Esophagus squamous epithelium (tissue), 5 donors: ENCODE measurements around the gene TIMM9. TPM values are rescaled to one million over a fixed set of nuclear protein-coding genes. Genes with fewer than 3 reads are reported as not detected.

Experiments
- DNase-seq: peaks from one replicate; lab custom pipeline; 2025; lab: John Stamatoyannopoulos, UW
- H3K27ac ChIP-seq, 4 donors: fragments of 200-600 bp; sonication (generic); one replicate each; pipeline ENCODE4 v1.5.1; 2016 to 2019; ENCODE audit warnings: mild to moderate bottlenecking in 1 of 4
- H3K27me3 ChIP-seq, 4 donors: fragments of 200-600 bp; sonication (generic); 1 replicate in 3 of 4; 2 replicates in 1 of 4; pipeline versions ENCODE4 v1.5.1 to v1.6.0; 2017 to 2021; ENCODE audit warnings: antibody characterized with exemption in 1 of 4
- H3K36me3 ChIP-seq, 3 donors: fragments of 200-600 bp; sonication (generic); one replicate each; pipeline ENCODE4 v1.5.1; 2016 to 2019
- H3K4me1 ChIP-seq, 3 donors: fragments of 200-600 bp; sonication (generic); one replicate each; pipeline ENCODE4 v1.5.1; 2017 to 2019
- H3K4me3 ChIP-seq, 4 donors: fragments of 200-600 bp; sonication (generic); 1 replicate in 3 of 4; 2 replicates in 1 of 4; pipeline ENCODE4 v1.5.1; 2016 to 2019; ENCODE audit warnings: mild to moderate bottlenecking in 2 of 4, moderate library complexity in 1 of 4
- H3K9me3 ChIP-seq, 3 donors: fragments of 200-600 bp; sonication (generic); one replicate each; pipeline ENCODE4 v1.5.1; 2016 to 2019
- POLR2A ChIP-seq, 4 donors: fragments of 450-650 bp; IDR thresholded peaks; one replicate each; pipeline ENCODE4 v1.6.1; 2017; ENCODE audit warnings: antibody characterized with exemption in 4 of 4, mild to moderate bottlenecking in 4 of 4, moderate library complexity in 3 of 4
- WGBS, 2 donors: methylation state at CpG; one replicate each; pipeline ENCODE4 v1.1.5; 2018; 5-methylcytosine and 5-hydroxymethylcytosine counted together
- intact Hi-C: fragments of 100-400 bp; cut with DNase I; formaldehyde crosslinking; loops from one replicate; pipeline ENCODE4 v1.15.0; 2022
- total RNA-seq, 4 donors: library from RNA; depleted of rRNA; stranded (reverse); fragments of >200 nt; gene quantifications; one replicate each; pipeline ENCODE4 v1.1.0, GENCODE V29; 2016
- TF ChIP-seq, protein P1 (sequence below), 6 experiments: fragments of 450-650 bp in 4 of 6; fragments of 200-600 bp in 2 of 6; sonication (generic) in 2 of 6; IDR thresholded peaks; one replicate each; pipeline ENCODE4 v1.5.1; 2016 to 2019; ENCODE audit warnings: antibody characterized with exemption in 6 of 6, mild to moderate bottlenecking in 4 of 6, moderate library complexity in 4 of 6
- donor health status: DM: yes; HTN: yes; CAD: no.

Gene TIMM9
- total RNA-seq, 4 donors from 2014 or later: 34.0 to 65.0 (median 59.0) TPM

DNA sequence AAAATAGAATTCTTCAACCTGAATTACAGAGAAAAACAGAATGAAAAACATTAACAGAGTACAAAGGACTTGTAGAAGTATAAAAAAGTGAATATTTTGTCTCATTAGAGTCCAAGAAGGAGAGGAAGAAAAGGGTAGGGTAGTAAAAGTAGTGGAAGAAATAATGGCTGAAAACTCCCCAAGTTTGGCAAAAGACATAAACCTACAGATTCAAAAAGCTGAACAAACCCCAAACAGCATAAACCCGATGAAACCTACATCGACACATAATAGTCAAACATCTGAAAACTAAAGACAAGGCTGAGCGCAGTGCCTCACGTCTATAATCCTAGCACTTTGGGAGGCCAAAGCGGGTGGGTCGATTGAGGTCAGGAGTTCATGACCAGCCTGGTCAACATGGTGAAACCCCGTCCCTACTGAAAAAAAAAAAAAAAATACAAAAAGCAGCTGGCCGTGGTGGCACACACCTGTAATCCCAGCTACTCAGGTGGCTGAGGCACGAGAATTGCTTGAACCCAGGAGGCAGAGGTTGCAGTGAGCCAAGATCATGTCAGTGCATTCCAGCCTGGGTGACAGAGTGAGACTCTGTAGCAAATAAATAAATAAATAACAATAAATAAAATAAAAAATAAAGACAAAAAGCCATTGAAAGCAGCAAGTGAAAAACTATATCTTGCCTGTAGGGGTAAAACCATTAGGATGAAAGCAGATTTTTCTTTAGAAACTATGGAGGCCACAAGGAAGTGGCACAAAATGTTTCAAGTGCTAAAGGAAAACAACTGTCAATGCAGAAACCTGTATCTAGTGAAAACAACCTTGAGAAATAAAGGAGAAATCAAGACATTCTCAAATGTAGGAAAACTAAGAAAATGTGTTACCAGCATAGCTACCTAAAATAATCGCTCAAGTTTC lies 11.4 kb downstream of the TIMM9 start:
- WGBS, 2 donors: 89 to 93% methylated on average over 10 of the region's 10 CpGs
- Histone ChIP-seq H3K4me3 (no peak overlapping the region), H3K4me1 (no peaks in the 10 kb centered on the region), H3K36me3 (peaks cover 0 to 87% (median 3%) of the 10 kb centered on the region in 3 donors), H3K27me3 (no peaks in the 10 kb centered on the region), H3K9me3 (no peaks in the 10 kb centered on the region), H3K27ac (no peak overlapping the region)
- DNase-seq: no peak
- intact Hi-C loops: no loop called here
- TF ChIP-seq, protein P1, sequence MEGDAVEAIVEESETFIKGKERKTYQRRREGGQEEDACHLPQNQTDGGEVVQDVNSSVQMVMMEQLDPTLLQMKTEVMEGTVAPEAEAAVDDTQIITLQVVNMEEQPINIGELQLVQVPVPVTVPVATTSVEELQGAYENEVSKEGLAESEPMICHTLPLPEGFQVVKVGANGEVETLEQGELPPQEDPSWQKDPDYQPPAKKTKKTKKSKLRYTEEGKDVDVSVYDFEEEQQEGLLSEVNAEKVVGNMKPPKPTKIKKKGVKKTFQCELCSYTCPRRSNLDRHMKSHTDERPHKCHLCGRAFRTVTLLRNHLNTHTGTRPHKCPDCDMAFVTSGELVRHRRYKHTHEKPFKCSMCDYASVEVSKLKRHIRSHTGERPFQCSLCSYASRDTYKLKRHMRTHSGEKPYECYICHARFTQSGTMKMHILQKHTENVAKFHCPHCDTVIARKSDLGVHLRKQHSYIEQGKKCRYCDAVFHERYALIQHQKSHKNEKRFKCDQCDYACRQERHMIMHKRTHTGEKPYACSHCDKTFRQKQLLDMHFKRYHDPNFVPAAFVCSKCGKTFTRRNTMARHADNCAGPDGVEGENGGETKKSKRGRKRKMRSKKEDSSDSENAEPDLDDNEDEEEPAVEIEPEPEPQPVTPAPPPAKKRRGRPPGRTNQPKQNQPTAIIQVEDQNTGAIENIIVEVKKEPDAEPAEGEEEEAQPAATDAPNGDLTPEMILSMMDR (IDR thresholded peaks at IDR 0.05): no peak
- TF ChIP-seq POLR2A (IDR thresholded peaks at IDR 0.05): no peak

DNA sequence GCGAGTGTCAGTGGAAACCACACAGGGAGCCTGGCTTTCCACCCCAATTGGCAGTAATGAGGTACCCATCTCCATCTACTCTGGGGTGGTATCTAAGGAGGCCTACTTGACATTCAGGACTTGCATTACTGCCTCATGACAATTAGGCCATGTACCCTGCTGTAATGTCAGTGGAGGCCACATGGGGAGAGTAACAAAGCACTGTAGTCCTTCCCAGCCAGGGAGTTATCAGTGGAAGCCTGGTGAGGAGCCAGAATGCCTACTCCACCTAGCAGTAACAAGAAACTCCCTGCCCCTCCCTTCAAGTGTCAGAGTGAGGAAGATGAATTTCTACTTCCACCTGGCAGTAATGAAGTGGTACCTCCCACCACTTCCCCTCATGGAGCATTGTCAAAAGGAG lies 12.5 kb downstream of the TIMM9 start:
- no peak for TF ChIP-seq POLR2A (IDR thresholded peaks at IDR 0.05)
- TF ChIP-seq, protein P1 (IDR thresholded peaks at IDR 0.05): no peak
- 100% methylated on average over 1 of the region's 1 CpG; no CpG with 5 or more reads in 1 of the 2 donors for WGBS, 2 donors
- peaks cover 0 to 87% (median 11%) of the 10 kb centered on the region in 3 donors for H3K36me3 ChIP-seq

DNA sequence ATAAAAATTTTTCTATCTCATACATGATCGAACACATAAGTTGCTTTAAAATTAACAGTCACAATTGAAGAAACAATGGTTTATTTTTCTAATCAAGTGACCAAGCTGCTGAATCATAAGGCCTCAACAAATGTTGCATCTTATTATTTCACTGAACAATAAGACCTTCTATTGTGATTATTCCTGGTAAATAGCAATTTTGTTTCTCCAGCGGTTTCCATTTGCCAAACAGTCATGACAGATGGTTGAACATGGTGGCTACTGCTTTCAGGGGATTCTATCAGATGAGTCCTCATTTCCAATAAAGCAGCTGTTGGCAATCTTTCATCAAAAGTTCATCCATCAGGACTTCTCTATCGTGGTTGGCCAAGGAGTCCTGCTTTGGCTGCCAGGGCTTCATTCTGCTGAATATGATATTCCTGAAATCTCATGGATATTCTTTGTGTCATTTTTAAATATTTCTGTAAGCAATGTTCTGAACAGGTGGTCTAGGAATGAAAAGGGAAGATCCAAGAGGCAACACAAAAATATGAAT lies 18.6 kb downstream of the TIMM9 start:
- Histone ChIP-seq H3K4me1 (no peaks in the 10 kb centered on the region), H3K4me3 (no peak overlapping the region), H3K27ac (no peak overlapping the region), H3K27me3 (no peaks in the 10 kb centered on the region), H3K9me3 (no peaks in the 10 kb centered on the region), H3K36me3 (peaks cover 0 to 58% (median 13%) of the 10 kb centered on the region in 3 donors)
- TF ChIP-seq, protein P1 (IDR thresholded peaks at IDR 0.05): no peak
- no peak for TF ChIP-seq POLR2A (IDR thresholded peaks at IDR 0.05)
- WGBS, 2 donors: 88 to 89% methylated on average over 3 of the region's 3 CpGs
- DNase-seq: no peak
- intact Hi-C loops: no loop called here

More for the DNA sequence above, 12.5 kb downstream of the TIMM9 start:
- Histone ChIP-seq H3K27me3 (no peaks in the 10 kb centered on the region), H3K27ac (no peak overlapping the region), H3K9me3 (no peaks in the 10 kb centered on the region), H3K4me3 (no peak overlapping the region), H3K4me1 (no peaks in the 10 kb centered on the region)
- DNase-seq: no peak
- intact Hi-C loops: no loop called here

DNA sequence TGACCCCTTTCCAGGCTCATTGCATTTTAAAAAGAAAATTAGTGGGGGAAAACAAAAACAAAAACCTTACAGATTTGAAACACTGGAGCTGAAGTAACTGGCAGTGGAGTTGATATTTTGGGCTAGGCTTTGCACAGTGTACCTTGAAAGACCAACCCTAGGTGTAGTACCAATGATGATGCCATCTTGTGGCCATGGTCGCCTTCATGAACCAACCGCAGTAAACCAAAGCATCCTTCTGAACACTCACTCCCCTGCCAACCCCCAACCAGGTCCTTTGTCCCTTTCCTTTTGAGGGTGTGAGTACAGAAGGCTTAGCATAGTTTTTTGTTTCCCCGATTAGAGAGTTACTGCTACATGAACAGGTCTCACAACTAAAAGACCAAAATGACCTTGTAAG lies 25.7 kb downstream of the TIMM9 start:
- no peak overlapping the region for H3K4me3 ChIP-seq
- TF ChIP-seq POLR2A (IDR thresholded peaks at IDR 0.05): no peak
- TF ChIP-seq, protein P1 (IDR thresholded peaks at IDR 0.05): no peak
- 72 to 84% methylated on average over 3 of the region's 3 CpGs for WGBS, 2 donors
- no peaks in the 10 kb centered on the region for H3K27me3 ChIP-seq
- no peaks in the 10 kb centered on the region for H3K36me3 ChIP-seq
- no peak overlapping the region for H3K27ac ChIP-seq
- H3K4me1 ChIP-seq: peaks cover 0 to 5% (median under 1%) of the 10 kb centered on the region in 3 donors
- no peaks in the 10 kb centered on the region for H3K9me3 ChIP-seq
- DNase-seq: no peak
- intact Hi-C loops: no loop called here

DNA sequence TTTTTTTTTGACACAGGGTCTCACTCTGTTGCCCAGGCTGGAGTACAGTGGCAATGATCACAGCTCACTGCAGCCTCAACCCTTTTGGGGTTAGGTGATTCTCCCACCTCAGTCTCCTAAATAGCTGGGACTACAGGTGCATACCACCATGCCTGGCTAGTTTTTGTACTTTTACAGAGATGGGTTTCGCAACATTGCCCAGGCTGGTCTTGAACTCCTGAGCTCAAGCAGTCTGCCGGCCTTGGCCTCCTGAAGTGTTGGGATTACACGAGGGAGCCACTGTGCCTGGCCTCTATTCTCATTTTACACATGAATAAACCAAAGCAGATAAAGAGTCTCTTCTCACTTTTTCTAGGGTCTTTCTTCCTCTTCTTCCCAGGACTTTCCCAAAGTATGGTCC lies 28.4 kb downstream of the TIMM9 start:
- H3K36me3 ChIP-seq: no peaks in the 10 kb centered on the region
- intact Hi-C loops: no loop called here
- no peak for DNase-seq
- TF ChIP-seq, protein P1 (IDR thresholded peaks at IDR 0.05): no peak
- TF ChIP-seq POLR2A (IDR thresholded peaks at IDR 0.05): no peak
- no peak overlapping the region for H3K27ac ChIP-seq
- H3K4me3 ChIP-seq: no peak overlapping the region
- WGBS, 2 donors: 89 to 94% methylated on average over 3 of the region's 3 CpGs
- no peaks in the 10 kb centered on the region for H3K27me3 ChIP-seq
- peaks cover 4 to 17% (median 4%) of the 10 kb centered on the region in 3 donors for H3K4me1 ChIP-seq
- H3K9me3 ChIP-seq: no peaks in the 10 kb centered on the region
